HEK293 (cell line): ENCODE results near the gene HOXA4.

Experiments used
- ATF2 ChIP-seq: fragments of 450-650 bp; formaldehyde crosslinking; IDR thresholded peaks from 2 replicates; pipeline ENCODE4 v1.5.1; 2016; ENCODE audit warnings: missing biosample characterization, missing genetic modification characterization, low read depth
- FEZF1 ChIP-seq: fragments of 450-650 bp; formaldehyde crosslinking; IDR thresholded peaks from 2 replicates; pipeline ENCODE4 v1.5.1; 2016; ENCODE audit warnings: missing biosample characterization, missing genetic modification characterization
- GLIS1 ChIP-seq: fragments of 450-650 bp; formaldehyde crosslinking; IDR thresholded peaks from 2 replicates; pipeline ENCODE4 v1.5.1; 2016; ENCODE audit warnings: missing biosample characterization, missing genetic modification characterization
- INSM2 ChIP-seq: fragments of 450-650 bp; formaldehyde crosslinking; IDR thresholded peaks from 2 replicates; pipeline ENCODE4 v1.5.1; 2016; ENCODE audit warnings: missing biosample characterization, missing genetic modification characterization
- KLF9 ChIP-seq: fragments of 450-650 bp; formaldehyde crosslinking; IDR thresholded peaks from 2 replicates; pipeline ENCODE4 v1.5.1; 2016; ENCODE audit warnings: missing biosample characterization, missing genetic modification characterization, low read depth
- MEIS1 ChIP-seq: sonication (generic); formaldehyde crosslinking; IDR thresholded peaks from 2 replicates; pipeline ENCODE4 v1.8.1; 2022; ENCODE audit warnings: missing genetic modification reagents, mild to moderate bottlenecking, borderline replicate concordance
- PRDM1 ChIP-seq: fragments of 450-650 bp; formaldehyde crosslinking; IDR thresholded peaks from 2 replicates; pipeline ENCODE4; 2016; ENCODE audit warnings: missing biosample characterization, missing genetic modification characterization
- RBAK ChIP-seq: fragments of 450-650 bp; formaldehyde crosslinking; IDR thresholded peaks from 2 replicates; pipeline ENCODE4 v1.5.1; 2016; ENCODE audit warnings: missing biosample characterization, missing genetic modification characterization
- SP3 ChIP-seq: fragments of 450-650 bp; formaldehyde crosslinking; IDR thresholded peaks from 2 replicates; pipeline ENCODE4 v1.5.1; 2016; ENCODE audit warnings: missing biosample characterization, missing genetic modification characterization
- YY1 ChIP-seq: fragments of 450-650 bp; formaldehyde crosslinking; IDR thresholded peaks from 2 replicates; pipeline ENCODE4 v1.5.1; 2018; ENCODE audit warnings: missing biosample characterization, missing genetic modification characterization
- ZBTB17 ChIP-seq: fragments of 450-650 bp; formaldehyde crosslinking; IDR thresholded peaks from 2 replicates; pipeline ENCODE4 v1.5.1; 2016; ENCODE audit warnings: missing biosample characterization, missing genetic modification characterization
- ZBTB20 ChIP-seq: fragments of 450-650 bp; formaldehyde crosslinking; IDR thresholded peaks from 2 replicates; pipeline ENCODE4 v1.5.1; 2016; ENCODE audit warnings: missing biosample characterization, missing genetic modification characterization
- ZBTB44 ChIP-seq: fragments of 450-650 bp; IDR thresholded peaks from 2 replicates; pipeline ENCODE4 v1.5.1; 2018; ENCODE audit warnings: missing biosample characterization, mild to moderate bottlenecking, missing genetic modification characterization
- ZBTB48 ChIP-seq: fragments of 450-650 bp; formaldehyde crosslinking; IDR thresholded peaks from 2 replicates; pipeline ENCODE4 v1.5.1; 2016; ENCODE audit warnings: missing biosample characterization, missing genetic modification characterization
- ZNF155 ChIP-seq: fragments of 450-650 bp; formaldehyde crosslinking; IDR thresholded peaks from 2 replicates; pipeline ENCODE4 v1.5.1; 2016; ENCODE audit warnings: missing biosample characterization, missing genetic modification characterization
- ZNF157 ChIP-seq: fragments of 450-650 bp; formaldehyde crosslinking; IDR thresholded peaks from 2 replicates; pipeline ENCODE4 v1.5.1; 2016; ENCODE audit warnings: missing biosample characterization, missing genetic modification characterization
- ZNF169 ChIP-seq: fragments of 450-650 bp; formaldehyde crosslinking; IDR thresholded peaks from 2 replicates; pipeline ENCODE4 v1.5.1; 2016; ENCODE audit warnings: missing biosample characterization, missing genetic modification characterization
- ZNF18 ChIP-seq: fragments of 450-650 bp; formaldehyde crosslinking; IDR thresholded peaks from 2 replicates; pipeline ENCODE4 v1.5.1; 2016; ENCODE audit warnings: missing biosample characterization, missing genetic modification characterization
- ZNF292 ChIP-seq: fragments of 450-650 bp; formaldehyde crosslinking; IDR thresholded peaks from 2 replicates; pipeline ENCODE4 v1.5.1; 2016; ENCODE audit warnings: low read depth, missing biosample characterization, missing genetic modification characterization, borderline replicate concordance
- ZNF341 ChIP-seq: fragments of 450-650 bp; formaldehyde crosslinking; IDR thresholded peaks from 2 replicates; pipeline ENCODE4; 2016; ENCODE audit warnings: low read depth, missing biosample characterization, missing genetic modification characterization
- ZNF391 ChIP-seq: fragments of 450-650 bp; formaldehyde crosslinking; IDR thresholded peaks from 2 replicates; pipeline ENCODE4 v1.5.1; 2016; ENCODE audit warnings: low read depth, missing biosample characterization, missing genetic modification characterization, borderline replicate concordance
- ZNF501 ChIP-seq: fragments of 450-650 bp; formaldehyde crosslinking; IDR thresholded peaks from 2 replicates; pipeline ENCODE4 v1.5.1; 2016; ENCODE audit warnings: missing biosample characterization, missing genetic modification characterization
- ZNF561 ChIP-seq: fragments of 450-650 bp; IDR thresholded peaks from 2 replicates; pipeline ENCODE4 v1.5.1; 2018; ENCODE audit warnings: missing biosample characterization, missing genetic modification characterization, borderline replicate concordance
- ZNF580 ChIP-seq: fragments of 450-650 bp; formaldehyde crosslinking; IDR thresholded peaks from 2 replicates; pipeline ENCODE4 v1.5.1; 2016; ENCODE audit warnings: missing biosample characterization, missing genetic modification characterization
- ZNF600 ChIP-seq: fragments of 450-650 bp; formaldehyde crosslinking; IDR thresholded peaks from 2 replicates; pipeline ENCODE4 v1.5.1; 2016; ENCODE audit warnings: missing biosample characterization, missing genetic modification characterization
- ZNF621 ChIP-seq: fragments of 450-650 bp; formaldehyde crosslinking; IDR thresholded peaks from 2 replicates; pipeline ENCODE4 v1.5.1; 2017; ENCODE audit warnings: missing biosample characterization, missing genetic modification characterization
- ZNF639 ChIP-seq: fragments of 450-650 bp; formaldehyde crosslinking; IDR thresholded peaks from 2 replicates; pipeline ENCODE4 v1.5.1; 2016; ENCODE audit warnings: missing biosample characterization, missing genetic modification characterization
- ZNF658 ChIP-seq: fragments of 450-650 bp; formaldehyde crosslinking; IDR thresholded peaks from 2 replicates; pipeline ENCODE4; 2016; ENCODE audit warnings: missing biosample characterization, missing genetic modification characterization
- ZNF792 ChIP-seq: fragments of 450-650 bp; formaldehyde crosslinking; IDR thresholded peaks from 2 replicates; pipeline ENCODE4 v1.5.1; 2016; ENCODE audit warnings: missing biosample characterization, missing genetic modification characterization
- ZSCAN4 ChIP-seq: fragments of 450-650 bp; formaldehyde crosslinking; IDR thresholded peaks from 2 replicates; pipeline ENCODE4 v1.5.1; 2017; ENCODE audit warnings: missing biosample characterization, missing genetic modification characterization

The HOXA4 gene

GRCh38 chr7:27171637-27172314 lies 41.2 kb upstream of the HOXA4 start (continued):
- TF ChIP-seq ZNF18 (tag by site-specific recombination) (no peak), ZNF621 (tag by site-specific recombination) (no peak), ZNF501 (tag by site-specific recombination) (0 out of 2 replicates have a peak, but pooled peaks have one; percentile 43), INSM2 (tag by site-specific recombination) (no peak), ZBTB44 (tag by site-specific recombination) (no peak), ATF2 (tag by site-specific recombination) (no peak), ZNF561 (tag by site-specific recombination) (no peak), SP3 (peak; percentile 50; the same call in 1 of the 2 replicates), ZNF580 (tag by site-specific recombination) (no peak), ZNF391 (tag by site-specific recombination) (no peak), YY1 (tag by site-specific recombination) (no peak), KLF9 (no peak), ZNF155 (tag by site-specific recombination) (no peak), ZNF600 (tag by site-specific recombination) (peak; percentile 96), ZNF639 (no peak), FEZF1 (tag by site-specific recombination) (no peak), ZBTB48 (tag by site-specific recombination) (no peak), ZBTB17 (tag by site-specific recombination) (peak; percentile 72), MEIS1 (CRISPR knock-in tag) (no peak), ZNF792 (tag by site-specific recombination) (no peak), ZNF658 (tag by site-specific recombination) (no peak), ZSCAN4 (tag by site-specific recombination) (no peak), ZNF341 (tag by site-specific recombination) (no peak), ZBTB20 (tag by site-specific recombination) (peak; percentile 31; the same call in 1 of the 2 replicates), ZNF292 (tag by site-specific recombination) (no peak), ZNF157 (tag by site-specific recombination) (no peak), RBAK (no peak), ZNF169 (tag by site-specific recombination) (no peak), GLIS1 (tag by site-specific recombination) (no peak; the same call in 1 of the 2 replicates), PRDM1 (tag by site-specific recombination) (peak; percentile 45; the same call in 1 of the 2 replicates)
